Inflammatory macrophage treated with lipopolysaccharide for 4 hours (primary cell): Measurements from ENCODE around the gene EEF2K.
"Not testable (repeated sequence)": the region's sequence is repeated elsewhere in the genome, so short reads cannot be mapped to it uniquely, and the experiment has no call there.

Source experiments
- DNase-seq: peaks from one replicate; pipeline ENCODE4 v3.0.0-alpha.2; 2020

The EEF2K gene

DNA sequence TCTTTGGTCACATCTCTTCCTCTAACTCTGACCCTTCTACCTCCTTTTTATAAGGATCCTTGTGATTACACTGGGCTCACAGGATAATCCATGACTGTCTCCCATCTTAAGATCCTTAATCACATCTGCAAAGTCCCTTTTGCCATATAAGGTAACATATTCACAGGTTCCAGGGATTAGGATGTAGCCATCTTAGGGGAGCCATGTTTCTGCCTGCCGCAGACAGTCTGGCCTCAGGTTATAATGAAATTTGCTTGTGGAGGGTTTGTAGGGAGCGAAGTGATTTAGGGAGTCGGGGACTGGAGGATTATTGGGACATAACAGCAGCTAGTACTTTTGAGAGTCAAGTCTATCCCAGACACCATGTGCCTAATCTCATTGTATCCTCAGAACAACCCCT, 7.7 kb downstream of the EEF2K start:
- DNase-seq = no peak

DNA sequence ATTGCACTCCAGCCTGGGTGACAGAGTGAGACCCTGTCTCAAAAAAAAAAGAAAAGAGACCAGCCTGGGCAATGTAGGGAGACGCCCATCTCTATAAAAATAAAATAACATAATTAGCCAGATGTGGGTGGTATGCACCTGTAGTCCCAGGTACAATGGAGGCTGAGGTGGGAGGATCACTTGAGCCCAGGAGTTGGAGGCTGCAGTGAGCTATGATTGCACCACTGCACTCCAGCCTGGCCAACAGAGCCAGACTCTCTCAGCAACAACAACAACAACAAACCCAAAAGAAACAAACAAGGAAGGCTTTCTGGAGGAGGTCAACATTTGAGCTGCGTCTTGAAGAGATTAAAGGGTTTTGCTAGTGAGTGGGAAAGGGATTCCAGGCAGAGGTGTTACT, 8.3 kb downstream of the EEF2K start:
- no peak for DNase-seq

DNA sequence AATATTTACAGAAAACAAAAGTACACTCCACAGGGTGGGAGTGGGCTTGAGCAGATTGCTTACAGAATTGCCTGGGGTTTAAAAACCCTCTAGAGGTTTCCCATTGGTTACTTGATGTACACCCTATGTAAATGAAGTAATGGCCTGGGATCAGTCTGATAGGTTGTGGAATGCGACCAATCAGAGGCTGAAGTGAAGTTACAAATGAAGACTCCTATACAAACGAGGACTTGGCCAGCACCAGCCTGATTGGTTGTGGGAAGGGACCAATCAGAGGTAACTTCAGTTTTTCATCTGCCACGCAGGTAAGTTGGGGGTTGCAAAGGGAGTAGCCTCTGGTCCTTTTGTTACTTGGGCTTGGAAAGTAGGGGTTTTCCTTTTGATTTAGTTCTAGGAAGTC, 8.8 kb downstream of the EEF2K start:
- DNase-seq = no peak

DNA sequence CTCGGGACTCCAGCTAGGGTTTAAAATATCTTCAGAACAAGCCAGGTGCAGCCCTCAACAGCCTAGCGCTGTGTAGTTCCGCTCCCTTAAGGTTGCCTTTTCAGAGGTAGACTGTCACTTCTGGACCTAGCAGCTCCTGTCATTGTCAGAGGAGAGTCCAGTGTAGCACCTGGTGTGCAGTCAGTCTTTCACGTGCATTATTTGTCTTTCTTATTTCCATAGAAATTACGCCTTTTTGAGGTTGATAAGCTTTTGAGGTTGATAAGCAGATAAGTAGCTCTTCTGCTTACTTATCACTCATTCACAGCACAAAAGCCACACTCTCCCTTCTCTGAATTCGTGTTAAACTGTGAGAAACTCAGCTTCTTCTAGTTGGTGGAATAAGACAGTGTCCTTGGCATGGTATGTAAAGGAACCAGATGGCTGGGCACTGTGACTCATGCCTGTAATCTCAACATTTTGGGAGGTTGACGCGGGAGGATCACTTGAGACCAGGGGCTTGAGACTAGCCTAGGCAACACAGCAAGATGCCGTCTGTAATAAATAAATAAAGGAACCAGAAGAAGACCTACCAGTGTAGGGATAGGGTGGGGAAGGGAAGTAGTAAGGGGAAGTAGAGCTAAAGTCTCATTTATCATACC, 10.2 kb downstream of the EEF2K start:
- peak; percentile 11 for DNase-seq

DNA sequence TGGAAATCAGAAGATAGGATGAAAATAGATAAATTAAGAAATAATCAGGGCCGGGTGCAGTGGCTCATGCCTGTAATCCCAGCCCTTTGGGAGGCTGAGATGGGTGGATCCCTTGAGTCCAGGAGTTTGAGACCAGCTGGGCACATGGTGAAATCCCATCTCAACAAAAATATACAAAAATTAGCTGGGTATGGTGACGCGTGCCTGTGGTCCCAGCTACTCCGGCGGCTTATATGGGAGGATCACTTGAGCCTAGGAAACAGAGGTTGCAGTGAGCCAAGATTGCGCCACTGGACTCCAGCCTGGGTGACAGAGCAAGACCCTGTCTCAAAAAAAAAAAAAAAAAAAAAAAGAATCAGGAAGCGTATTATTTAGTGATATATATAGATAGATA, 10.8 kb downstream of the EEF2K start:
- not testable (repeated sequence) for DNase-seq

DNA sequence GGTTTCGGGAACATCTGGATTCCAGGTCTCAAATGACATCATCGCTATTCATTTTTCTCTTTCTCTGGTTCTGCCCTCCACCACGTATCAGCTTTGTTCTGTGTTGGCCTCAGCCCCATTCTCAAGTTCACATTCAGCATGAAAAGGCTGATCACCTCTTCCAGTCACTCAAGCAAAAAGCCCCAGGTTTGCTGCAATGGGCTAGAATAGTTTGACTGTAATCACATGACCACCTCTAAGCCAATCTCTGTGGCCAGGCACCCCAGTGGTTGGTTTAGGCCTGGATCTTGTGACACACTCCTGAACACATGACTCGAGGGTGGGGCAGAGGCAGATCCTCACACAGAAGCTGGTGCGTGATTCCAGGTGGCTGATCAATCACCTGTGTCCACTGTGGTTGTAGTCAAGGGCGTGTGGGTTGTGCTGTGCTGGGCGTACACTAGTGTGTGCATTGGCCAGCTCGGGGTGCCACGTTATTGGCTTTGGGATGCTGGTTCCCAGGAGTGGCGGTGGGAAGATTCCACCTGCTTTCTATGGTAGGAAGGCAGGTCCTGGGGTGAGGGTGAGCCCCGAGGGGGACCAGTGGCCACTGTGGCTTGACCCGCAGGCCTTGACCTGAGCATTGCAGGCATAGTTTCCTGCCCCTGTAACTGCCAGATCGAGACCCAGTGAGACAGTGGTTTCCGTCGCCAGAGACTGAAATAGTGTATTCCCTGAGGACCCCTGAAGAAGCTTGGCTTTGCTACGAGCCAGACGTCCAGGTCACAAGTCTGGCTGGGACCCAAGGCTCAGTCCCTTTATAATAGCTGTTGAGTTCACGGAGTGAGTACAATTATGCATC, 12.0 kb downstream of the EEF2K start:
- peak; percentile 13 for DNase-seq

DNA sequence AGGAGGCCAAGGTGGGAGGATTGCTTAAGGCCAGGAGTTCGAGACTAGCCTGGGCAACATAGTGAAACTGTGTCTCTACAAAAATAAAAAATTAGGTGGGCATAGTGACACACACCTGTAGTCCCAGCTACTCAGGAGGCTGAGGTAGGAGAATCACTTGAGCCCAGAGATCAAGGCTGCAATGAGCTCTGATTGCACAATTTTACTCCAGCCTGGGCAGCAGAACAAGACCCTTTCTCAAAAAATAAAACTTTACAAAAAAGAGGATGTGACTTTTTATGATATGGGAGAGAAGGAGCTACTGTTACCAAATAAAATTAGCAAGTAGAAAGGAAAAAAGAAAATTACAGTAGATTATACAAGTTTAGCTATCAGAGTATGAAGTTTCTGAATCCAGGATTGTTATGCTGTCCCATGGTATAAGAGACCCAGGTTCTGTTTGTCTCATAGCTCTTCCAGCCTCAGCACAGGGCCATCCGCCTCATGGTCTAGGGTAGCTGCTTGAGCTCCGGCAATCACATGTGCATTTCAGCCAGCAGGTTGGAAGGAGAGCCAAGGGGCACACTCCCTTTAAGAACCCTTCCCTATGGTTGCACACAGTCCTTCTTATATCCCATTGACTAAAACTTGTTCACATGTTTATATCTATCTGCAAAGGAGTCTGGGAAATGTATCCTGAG, 13.5 kb downstream of the EEF2K start:
- no peak for DNase-seq

DNA sequence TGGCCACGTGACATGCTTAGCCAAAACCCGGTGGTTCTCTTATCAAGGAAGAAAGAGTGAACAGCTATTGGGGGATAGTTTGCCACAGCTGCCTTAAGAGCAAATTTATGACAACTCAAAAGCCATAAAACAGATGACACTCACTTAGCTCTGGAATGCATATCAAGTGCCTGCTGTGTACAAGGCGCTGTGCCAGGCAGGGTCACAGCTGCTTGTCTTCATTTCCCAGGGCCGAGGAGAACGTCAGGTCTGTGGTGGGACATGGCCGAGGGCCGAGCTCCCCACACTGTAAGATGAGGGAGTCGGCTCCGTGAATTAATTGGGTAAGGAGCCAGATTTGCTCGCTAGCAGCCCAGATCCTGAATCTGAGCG, 14.0 kb downstream of the EEF2K start:
- DNase-seq = no peak

DNA sequence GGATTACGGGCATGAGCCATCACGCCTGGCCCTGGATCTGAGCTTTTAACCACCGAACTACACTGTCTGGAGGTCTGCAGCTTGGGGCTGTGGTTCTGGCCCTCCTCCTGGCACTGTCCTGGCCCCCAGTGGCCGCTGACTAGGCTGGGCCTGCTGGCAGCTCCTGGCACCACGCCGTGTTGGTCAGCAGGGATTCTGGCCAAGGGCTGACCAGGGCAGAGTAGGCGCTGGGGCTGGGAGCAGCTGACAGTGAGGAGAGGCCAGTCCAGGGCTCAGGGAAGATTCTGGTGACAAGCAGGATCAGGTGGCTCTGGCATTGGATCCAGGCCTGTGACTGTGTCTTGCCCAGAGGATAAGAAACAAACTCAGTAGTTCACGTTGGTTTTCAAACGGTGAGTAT, 14.6 kb downstream of the EEF2K start:
- no peak for DNase-seq

DNA sequence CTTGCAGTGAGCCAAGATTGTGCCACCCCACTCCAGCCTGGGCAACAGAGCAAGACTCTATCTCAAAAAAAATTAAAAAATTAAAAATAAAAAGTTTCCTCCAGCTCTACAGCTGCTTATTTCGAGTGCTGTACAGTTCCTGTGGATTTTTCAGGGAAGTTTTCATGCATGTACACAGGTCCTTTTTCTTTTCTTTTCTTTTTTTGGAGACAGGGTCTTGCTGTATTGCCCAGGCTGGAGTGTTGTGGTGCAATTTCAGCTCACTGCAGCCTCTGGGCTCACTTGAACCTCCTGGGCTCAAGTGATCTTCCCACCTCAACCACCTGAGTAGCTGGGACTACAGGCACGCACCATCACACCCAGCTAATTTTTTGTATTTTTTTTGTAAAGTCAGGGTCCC, 15.9 kb downstream of the EEF2K start:
- DNase-seq = no peak

DNA sequence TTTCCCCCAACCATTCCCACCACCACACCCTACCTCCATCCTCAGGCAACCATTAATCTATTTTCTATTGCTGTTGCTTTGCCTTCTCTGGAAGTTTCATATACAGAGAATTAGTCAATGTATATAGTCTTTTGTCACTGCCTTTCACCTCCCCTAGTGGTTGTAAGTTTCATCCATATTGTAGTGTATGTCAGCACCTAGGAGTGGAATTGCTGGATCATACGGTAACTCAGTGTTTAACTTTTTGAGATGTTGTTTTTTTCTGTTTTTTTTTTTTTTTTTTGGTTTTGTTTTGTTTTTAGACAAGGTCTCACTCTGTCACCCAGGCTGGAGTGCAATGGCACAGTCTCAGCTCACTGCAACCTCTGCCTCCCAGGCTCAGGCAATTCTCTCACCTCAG, 16.9 kb downstream of the EEF2K start:
- DNase-seq = no peak

DNA sequence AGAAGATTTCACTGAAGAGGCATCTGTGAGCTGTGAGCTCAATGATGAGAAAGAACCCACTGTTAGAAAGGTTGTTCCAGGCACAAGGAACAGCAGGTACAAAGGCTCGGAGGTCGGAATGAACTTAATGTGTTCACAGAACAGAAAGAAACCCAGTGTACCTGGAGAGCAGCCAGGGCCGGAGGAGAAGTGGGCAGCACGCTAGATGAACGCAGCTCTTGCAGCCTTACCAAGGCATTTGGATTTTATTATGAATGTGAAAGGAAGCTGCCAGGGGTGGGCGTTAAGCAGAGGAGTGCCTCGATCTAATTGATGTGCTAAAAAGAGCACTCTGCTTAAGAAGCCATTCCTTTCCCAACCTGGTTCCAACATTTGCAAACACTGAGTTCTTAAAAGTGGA, 19.0 kb downstream of the EEF2K start:
- no peak for DNase-seq

DNA sequence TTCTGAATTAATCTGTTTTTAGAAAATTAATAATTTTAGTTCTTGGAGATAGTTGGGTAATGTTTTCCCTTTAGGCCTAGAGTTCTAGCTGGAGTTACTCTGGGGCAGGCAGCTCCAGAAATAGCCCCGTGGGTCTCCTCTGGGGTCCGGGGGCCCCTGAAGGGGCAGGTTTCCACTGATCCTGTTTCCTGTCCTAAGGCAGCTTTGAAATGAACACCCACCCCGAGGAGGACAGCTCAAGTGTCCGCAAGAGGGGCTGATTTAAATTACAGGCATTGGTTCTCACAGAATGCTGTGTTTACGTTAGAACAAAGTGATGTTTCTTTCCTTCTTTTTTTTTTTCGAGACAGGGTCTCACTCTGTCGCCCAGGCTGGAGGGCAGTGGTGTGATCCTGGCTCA, 23.8 kb downstream of the EEF2K start:
- no peak for DNase-seq

DNA sequence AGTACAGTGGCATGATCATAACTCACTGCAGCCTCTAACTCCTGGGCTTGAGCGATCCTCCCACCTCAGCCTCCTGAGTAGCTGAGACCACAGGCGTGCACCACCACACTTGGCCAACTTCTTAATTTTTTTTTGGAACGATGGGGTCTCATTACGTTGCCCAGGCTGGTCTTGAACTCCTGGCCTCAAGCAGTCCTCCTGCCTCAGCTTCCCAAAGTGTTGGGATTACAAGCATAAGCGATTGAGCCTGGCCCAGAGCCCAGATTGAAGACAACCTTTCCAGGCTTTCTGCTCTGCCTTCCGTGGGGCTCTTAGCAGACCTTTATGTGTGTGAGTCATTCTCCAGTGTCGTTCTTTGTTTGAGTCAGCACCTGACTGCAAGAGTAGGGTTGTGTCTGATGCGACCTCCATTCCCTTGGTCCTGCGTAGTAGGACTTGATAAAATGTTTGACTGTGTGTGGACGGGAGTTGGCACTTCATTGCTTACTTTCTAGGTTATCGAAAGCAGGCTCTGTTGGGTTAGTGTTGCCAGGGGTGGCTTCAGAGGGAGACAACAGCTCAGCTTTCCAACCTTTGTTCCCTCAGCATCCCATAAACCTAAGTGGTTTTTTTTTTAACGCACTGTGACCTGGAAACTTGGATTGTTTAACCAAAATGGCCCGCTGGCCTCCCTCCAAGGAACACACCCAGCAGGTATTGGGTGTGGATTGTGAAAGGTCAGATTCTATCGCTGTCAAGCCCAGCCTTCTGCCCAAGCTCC, 26.4 kb downstream of the EEF2K start:
- DNase-seq = no peak

DNA sequence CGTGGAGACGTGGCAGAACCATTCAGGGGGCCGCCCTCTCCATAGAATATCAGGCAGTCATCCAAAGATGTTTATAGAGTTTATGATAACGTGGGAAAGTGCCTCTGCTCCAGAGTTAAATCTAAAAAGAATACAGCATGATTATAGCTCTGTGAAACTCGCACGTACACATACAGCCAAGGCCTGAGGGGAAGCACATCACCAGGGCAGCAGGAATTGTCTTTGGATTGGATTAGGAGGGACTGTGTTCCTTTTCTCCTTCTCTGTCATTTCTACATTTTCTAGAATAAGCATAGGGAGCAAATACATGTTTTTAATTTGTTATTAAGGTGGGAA, 26.9 kb downstream of the EEF2K start:
- DNase-seq = no peak

DNA sequence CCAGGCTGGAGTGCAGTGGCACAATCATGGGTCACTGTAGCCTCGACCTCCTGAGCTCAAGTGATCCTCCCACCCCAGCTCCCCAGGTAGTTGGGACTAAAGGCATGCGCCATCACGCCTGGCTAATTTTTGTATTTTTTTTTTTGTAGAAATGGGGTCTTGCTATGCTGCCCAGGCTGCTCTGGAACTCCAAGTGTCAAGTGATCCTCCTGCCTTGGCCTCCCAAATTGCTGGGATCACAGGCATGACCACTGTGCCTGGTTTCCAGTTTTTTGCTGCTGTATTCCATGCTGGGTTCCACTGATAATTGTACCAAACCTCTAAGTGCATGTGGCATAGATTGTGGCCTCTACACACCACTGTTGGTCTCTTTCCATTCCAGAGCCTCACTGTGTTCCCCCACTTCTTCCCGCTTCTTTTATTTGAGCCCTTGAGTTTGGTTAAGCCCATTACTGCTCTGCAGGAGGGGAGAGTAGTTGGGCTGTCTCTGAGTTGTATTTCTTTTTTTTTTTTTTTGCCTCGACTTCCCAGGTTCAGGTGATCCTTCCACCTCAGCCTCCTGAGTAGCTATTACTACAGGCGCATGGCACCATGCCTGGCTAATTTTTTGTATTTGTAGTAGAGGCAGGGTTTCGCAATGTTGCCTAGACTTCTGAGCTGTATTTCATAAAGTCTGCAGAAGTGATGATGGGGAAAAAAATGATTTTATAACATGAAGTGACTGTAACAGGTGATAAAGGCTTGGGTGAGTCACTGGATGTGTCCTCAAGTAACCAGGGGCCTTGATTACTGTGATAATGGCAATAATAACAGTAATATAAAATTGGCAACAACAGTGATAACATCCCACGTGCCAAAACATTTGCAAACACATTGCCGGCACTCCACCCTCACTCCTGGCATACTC, 30.0 kb downstream of the EEF2K start:
- DNase-seq = no peak

DNA sequence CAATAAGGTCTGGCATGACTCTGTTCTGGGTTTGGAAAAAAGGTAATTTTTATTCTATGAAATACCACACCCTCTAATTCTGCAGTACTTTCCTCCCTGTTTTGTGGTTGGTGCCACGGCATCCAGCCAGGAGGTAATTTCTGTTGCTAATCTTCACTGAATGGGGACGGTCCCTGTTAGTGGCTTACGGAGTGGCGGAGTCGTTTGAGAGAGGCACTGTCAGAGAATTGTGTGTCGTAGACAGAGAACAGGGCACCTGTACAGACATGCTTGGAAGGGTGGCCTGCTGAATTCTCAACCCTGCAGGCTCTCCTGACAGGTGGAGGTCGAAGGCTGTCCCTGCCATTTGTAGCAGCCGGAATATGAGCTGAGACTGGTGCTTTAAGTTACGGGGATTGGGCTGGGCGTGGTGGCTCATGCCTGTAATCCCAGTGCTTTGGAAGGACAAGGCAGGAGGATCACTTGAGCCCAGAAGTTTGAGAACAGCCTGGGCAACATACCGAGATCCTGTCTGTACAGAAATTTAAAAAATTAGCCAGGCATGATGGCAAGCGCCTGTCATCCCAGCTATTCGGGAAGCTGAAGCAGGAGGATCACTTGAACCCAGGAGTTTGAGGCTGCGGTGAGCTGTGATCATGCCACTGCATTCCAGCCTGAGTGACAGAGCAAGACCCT, 33.2 kb downstream of the EEF2K start:
- no peak for DNase-seq

DNA sequence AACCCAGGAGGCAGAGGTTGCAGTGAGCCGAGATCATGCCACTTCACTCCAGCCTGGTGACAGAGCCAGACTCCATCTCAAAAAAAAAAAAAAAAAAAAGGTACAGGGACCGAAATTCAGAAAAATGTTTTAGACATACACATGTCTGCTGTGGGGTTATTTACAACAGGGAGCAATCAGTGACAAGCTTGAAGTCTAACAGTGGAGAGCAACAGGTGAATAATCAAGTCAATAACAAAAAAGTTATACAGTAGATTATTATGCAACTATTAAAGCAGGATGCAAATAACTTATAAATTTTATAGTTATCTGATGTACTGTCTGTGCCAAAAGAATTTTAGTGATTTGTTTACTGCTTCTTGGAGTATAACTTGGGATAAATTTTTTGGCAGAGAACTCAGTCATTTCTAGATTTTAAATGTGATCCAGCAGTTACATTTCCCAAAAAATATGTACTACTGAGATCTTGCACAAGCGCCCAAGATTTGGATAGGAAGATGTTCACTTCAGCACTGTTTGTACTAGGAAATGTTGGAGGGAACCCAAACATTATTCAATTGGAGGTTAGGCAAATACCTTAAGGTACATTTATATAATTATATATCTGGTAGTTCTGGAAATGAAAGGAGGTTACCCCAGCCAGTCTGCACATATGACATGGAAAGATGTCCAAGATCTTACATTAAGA, 34.1 kb downstream of the EEF2K start:
- DNase-seq = no peak

DNA sequence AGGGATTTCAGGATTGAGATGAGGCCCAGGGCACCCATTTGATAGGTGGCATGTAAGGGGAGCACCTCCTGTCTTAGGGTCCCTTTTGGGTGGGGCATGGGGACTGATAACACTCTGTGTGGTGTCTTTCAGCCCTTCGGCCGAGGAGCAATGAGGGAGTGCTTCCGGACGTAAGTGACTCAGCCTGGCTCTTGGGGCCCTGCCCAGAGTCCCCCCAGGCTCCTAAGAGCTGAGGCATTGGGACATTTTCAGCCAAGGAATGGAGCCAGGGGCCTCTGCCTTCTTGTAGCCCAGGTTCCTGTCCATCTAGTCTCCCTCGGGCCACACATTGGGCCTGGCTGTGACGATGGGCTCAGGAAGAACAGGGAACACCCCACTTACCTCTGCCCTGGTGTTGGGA, 44.4 kb downstream of the EEF2K start:
- DNase-seq = no peak

DNA sequence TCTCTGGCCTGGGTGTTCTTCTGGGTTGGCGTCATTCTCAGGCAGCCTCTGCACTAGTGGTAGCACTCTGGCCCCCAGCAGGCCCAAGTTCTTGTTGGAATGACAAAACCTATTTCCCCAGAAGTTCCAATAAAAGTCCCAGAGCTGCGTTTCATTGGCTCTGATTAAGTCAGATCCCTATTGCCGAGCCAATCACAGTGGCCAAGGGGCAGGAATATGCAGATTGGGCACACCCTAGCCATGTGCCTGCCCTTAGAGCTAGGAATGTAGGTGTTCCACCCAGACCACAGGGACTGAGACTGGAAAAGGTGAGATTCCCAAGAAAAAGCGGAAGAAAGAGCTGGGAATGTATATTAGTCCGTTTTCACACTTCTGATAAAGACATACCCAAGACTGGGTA, 46.2 kb downstream of the EEF2K start:
- no peak for DNase-seq

DNA sequence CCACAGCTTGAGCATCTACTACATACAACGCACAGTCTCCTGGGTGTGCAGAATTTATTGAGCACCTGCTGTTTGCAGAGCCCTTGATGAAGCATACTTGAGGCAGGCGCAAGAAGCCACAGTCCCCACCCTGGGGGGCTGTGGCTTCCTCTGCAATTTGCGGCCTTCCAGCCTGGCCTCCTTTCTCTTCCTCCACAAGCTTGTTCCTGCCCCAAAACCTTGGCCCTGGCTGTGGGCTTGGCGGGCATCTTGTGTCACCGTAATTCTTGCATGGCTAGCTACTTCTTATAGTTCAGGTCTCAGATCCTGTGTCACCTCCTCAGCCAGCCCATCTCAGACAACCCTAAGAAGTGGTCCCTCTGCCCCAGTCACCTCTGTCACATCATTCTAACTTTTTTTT, 47.2 kb downstream of the EEF2K start:
- no peak for DNase-seq
